Esophagus squamous epithelium (tissue), 5 donors: ENCODE measurements around the gene TRAM2. TPM values are rescaled to one million over a fixed set of nuclear protein-coding genes. Genes with fewer than 3 reads are reported as not detected.

Experiments used
- DNase-seq: peaks from one replicate; lab custom pipeline; 2025; lab: John Stamatoyannopoulos, UW
- H3K27ac ChIP-seq, 4 donors: fragments of 200-600 bp; sonication (generic); one replicate each; pipeline ENCODE4 v1.5.1; 2016 to 2019; ENCODE audit warnings: mild to moderate bottlenecking in 1 of 4
- H3K27me3 ChIP-seq, 4 donors: fragments of 200-600 bp; sonication (generic); 1 replicate in 3 of 4; 2 replicates in 1 of 4; pipeline versions ENCODE4 v1.5.1 to v1.6.0; 2017 to 2021; ENCODE audit warnings: antibody characterized with exemption in 1 of 4
- H3K36me3 ChIP-seq, 3 donors: fragments of 200-600 bp; sonication (generic); one replicate each; pipeline ENCODE4 v1.5.1; 2016 to 2019
- H3K4me1 ChIP-seq, 3 donors: fragments of 200-600 bp; sonication (generic); one replicate each; pipeline ENCODE4 v1.5.1; 2017 to 2019
- H3K4me3 ChIP-seq, 4 donors: fragments of 200-600 bp; sonication (generic); 1 replicate in 3 of 4; 2 replicates in 1 of 4; pipeline ENCODE4 v1.5.1; 2016 to 2019; ENCODE audit warnings: mild to moderate bottlenecking in 2 of 4, moderate library complexity in 1 of 4
- H3K9me3 ChIP-seq, 3 donors: fragments of 200-600 bp; sonication (generic); one replicate each; pipeline ENCODE4 v1.5.1; 2016 to 2019
- POLR2A ChIP-seq, 4 donors: fragments of 450-650 bp; IDR thresholded peaks; one replicate each; pipeline ENCODE4 v1.6.1; 2017; ENCODE audit warnings: antibody characterized with exemption in 4 of 4, mild to moderate bottlenecking in 4 of 4, moderate library complexity in 3 of 4
- WGBS, 2 donors: methylation state at CpG; one replicate each; pipeline ENCODE4 v1.1.5; 2018; 5-methylcytosine and 5-hydroxymethylcytosine counted together
- intact Hi-C: fragments of 100-400 bp; cut with DNase I; formaldehyde crosslinking; loops from one replicate; pipeline ENCODE4 v1.15.0; 2022
- total RNA-seq, 4 donors: library from RNA; depleted of rRNA; stranded (reverse); fragments of >200 nt; gene quantifications; one replicate each; pipeline ENCODE4 v1.1.0, GENCODE V29; 2016
- TF ChIP-seq, protein P1 (sequence below), 6 experiments: fragments of 450-650 bp in 4 of 6; fragments of 200-600 bp in 2 of 6; sonication (generic) in 2 of 6; IDR thresholded peaks; one replicate each; pipeline ENCODE4 v1.5.1; 2016 to 2019; ENCODE audit warnings: antibody characterized with exemption in 6 of 6, mild to moderate bottlenecking in 4 of 6, moderate library complexity in 4 of 6
- donor health status: DM: yes; HTN: yes; CAD: no.

Gene TRAM2
- total RNA-seq, 4 donors from 2014 or later: 2.3 to 8.6 (median 5.3) TPM

DNA sequence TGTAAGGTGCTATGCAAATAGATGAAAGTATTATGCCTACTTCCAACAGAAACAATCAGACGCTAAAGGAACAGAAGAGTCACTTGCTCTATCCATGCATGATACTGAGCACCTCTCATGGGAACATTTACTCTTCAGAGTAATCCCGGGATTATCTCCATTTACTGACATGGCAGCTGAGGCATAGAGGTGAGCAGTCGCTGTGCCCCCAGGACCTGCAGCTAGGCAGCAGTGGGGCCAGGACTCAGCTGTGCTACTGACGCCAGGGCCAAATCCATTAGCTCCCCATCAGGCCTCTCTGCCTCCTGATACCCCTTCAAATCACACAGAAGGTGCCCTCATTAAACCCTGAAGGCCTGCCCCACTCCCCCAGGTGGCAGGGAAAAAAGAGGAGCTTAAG is 51.9 kb downstream of the TRAM2 start:
- intact Hi-C loops: no loop called here
- no peaks in the 10 kb centered on the region for H3K9me3 ChIP-seq
- no peaks in the 10 kb centered on the region for H3K36me3 ChIP-seq
- no peaks in the 10 kb centered on the region for H3K27me3 ChIP-seq
- H3K4me1 ChIP-seq: peaks cover 0 to 38% (median 8%) of the 10 kb centered on the region in 3 donors
- no peak for DNase-seq
- no peak for TF ChIP-seq POLR2A (IDR thresholded peaks at IDR 0.05)
- TF ChIP-seq, protein P1, sequence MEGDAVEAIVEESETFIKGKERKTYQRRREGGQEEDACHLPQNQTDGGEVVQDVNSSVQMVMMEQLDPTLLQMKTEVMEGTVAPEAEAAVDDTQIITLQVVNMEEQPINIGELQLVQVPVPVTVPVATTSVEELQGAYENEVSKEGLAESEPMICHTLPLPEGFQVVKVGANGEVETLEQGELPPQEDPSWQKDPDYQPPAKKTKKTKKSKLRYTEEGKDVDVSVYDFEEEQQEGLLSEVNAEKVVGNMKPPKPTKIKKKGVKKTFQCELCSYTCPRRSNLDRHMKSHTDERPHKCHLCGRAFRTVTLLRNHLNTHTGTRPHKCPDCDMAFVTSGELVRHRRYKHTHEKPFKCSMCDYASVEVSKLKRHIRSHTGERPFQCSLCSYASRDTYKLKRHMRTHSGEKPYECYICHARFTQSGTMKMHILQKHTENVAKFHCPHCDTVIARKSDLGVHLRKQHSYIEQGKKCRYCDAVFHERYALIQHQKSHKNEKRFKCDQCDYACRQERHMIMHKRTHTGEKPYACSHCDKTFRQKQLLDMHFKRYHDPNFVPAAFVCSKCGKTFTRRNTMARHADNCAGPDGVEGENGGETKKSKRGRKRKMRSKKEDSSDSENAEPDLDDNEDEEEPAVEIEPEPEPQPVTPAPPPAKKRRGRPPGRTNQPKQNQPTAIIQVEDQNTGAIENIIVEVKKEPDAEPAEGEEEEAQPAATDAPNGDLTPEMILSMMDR (IDR thresholded peaks at IDR 0.05): no peak
- WGBS, 2 donors: 93 to 100% methylated on average over 1 to 3 of the region's 4 CpGs
- H3K27ac ChIP-seq: peak overlapping the region in 1 of 4 donors; percentile 3
- no peak overlapping the region for H3K4me3 ChIP-seq

DNA sequence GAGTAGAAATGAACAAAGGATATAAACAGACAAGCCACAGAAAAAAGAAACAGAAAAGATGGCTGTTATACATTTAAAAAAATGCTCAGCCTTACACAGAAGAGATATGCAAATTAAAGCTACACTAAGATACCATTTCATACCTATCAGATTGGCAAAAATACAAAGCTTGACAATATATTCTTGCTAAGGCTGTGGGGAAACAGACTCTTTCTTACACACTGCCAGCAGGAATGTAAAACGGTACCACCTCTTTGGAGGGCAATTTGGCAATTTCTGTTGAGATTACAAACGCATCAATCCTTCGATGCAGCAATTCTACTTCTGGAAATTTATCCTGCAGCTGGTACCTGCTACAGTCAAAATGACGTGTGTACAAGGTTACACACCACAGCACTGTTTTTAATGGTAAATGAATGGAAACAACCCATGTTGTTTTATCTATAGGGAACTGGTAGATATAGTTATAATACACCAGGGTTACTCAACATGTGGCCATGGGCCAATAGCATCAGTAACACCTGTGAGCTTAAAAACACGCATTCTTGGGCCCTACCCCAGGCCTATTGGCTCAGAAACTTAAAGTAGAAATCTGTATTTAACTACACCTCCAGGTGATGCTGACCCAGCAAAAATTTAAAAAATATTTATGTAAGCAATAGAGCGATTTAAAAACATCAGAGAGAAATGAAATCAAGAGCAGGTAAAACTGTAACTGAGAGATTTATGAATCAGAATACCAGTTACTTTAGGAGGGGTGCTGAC is 53.3 kb downstream of the TRAM2 start:
- TF ChIP-seq, protein P1 (IDR thresholded peaks at IDR 0.05): no peak
- no peak for TF ChIP-seq POLR2A (IDR thresholded peaks at IDR 0.05)
- Histone ChIP-seq H3K27me3 (no peaks in the 10 kb centered on the region), H3K4me3 (no peak overlapping the region), H3K27ac (no peak overlapping the region), H3K9me3 (no peaks in the 10 kb centered on the region), H3K4me1 (peaks cover 0 to 46% (median 11%) of the 10 kb centered on the region in 3 donors), H3K36me3 (no peaks in the 10 kb centered on the region)
- intact Hi-C loops: no loop called here
- 56 to 67% methylated on average over 6 of the region's 6 CpGs for whole genome bisulfite sequencing, 2 donors
- DNase-seq: no peak

DNA sequence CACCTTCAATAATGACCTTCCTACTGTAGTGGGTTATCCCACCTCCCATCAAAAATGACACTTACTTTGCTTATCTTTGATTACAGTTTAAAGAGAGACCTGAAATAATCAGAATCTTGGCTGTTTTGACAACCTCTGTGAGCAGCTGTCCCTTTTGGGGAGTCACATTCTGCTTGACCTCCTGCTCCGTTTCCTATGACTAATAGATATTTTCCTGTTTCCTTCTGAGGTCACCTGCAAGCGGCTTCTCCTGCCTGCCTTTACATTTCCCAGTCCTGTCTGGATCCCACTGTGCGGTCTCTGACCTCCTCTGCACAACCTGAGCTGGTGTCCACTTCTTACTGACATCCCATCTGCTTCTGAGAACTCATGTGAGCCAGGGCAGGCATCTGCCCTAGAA is 54.2 kb downstream of the TRAM2 start:
- no peak for TF ChIP-seq POLR2A (IDR thresholded peaks at IDR 0.05)
- TF ChIP-seq, protein P1 (IDR thresholded peaks at IDR 0.05): no peak
- intact Hi-C loops: no loop called here
- H3K36me3 ChIP-seq: no peaks in the 10 kb centered on the region
- peak overlapping the region; percentile 0 to 86 (median 44) for H3K27ac ChIP-seq
- no peak for DNase-seq
- 72 to 78% methylated on average over 3 of the region's 3 CpGs for WGBS, 2 donors
- peaks cover 6 to 55% (median 21%) of the 10 kb centered on the region in 3 donors for H3K4me1 ChIP-seq
- no peaks in the 10 kb centered on the region for H3K9me3 ChIP-seq
- H3K27me3 ChIP-seq: no peaks in the 10 kb centered on the region
- H3K4me3 ChIP-seq: no peak overlapping the region

DNA sequence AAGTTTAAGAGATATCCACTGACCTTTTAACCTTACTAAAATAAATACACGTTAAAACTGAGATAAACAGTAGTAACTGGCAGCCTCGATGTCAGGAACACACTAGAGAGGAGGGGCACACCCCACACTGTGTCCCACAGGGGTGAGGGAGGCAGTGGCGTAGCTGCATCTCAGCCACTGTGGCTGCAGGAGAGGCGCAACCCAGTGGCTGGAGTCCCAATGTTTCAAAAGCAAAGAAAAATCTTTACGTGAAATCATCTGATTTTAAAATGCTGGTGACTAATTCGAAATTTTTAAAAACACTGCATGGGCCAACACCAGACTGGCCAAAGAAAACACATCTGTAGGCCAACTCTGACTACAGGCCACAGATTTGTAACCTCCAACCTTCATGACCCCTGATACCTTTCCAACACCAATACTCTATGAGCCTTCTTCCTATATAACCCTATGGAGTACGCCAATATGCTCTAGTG is 54.7 kb downstream of the TRAM2 start:
- H3K9me3 ChIP-seq: no peaks in the 10 kb centered on the region
- intact Hi-C loops: no loop called here
- no peak for DNase-seq
- peaks cover 10 to 60% (median 25%) of the 10 kb centered on the region in 3 donors for H3K4me1 ChIP-seq
- H3K27me3 ChIP-seq: no peaks in the 10 kb centered on the region
- H3K36me3 ChIP-seq: no peaks in the 10 kb centered on the region
- TF ChIP-seq, protein P1 (IDR thresholded peaks at IDR 0.05): no peak
- no peak for TF ChIP-seq POLR2A (IDR thresholded peaks at IDR 0.05)
- 49 to 60% methylated on average over 7 of the region's 7 CpGs for WGBS, 2 donors
- H3K4me3 ChIP-seq: no peak overlapping the region
- H3K27ac ChIP-seq: peak overlapping the region; percentile 10 to 86 (median 58)

DNA sequence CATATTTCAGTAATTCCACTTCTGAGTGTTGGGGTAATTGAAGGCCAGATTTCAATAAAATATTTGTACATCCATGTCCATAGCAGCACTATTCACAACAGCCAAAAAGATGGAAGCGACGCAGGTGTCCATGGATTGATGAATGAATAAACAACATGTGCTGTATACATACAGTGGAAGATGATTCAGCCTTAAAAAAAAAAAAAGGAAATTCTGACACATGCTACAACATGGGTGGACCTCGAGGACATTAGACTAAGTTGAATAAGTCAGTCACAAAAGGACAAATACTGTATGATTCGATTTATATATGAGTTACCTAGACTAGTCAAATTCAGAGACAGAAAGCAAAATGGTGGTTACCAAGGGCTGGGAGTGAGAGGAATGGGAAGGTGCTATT is 57.2 kb downstream of the TRAM2 start:
- Histone ChIP-seq H3K27me3 (no peaks in the 10 kb centered on the region), H3K36me3 (no peaks in the 10 kb centered on the region), H3K4me1 (peaks cover 10 to 85% (median 44%) of the 10 kb centered on the region in 3 donors), H3K4me3 (no peak overlapping the region), H3K9me3 (no peaks in the 10 kb centered on the region), H3K27ac (no peak overlapping the region)
- no peak for DNase-seq
- intact Hi-C loops: no loop called here
- TF ChIP-seq, protein P1 (IDR thresholded peaks at IDR 0.05): no peak
- TF ChIP-seq POLR2A (IDR thresholded peaks at IDR 0.05): no peak
- WGBS, 2 donors: 62 to 85% methylated on average over 4 of the region's 4 CpGs
